Measurements from ENCODE around the gene ILF2. TPM values are rescaled to one million over a fixed set of nuclear protein-coding genes. Genes with fewer than 3 reads are reported as not detected.

The ILF2 gene
- total RNA-seq (2016; rRNA removed; fragmentation: Illumina TruSeq; extraction: Trizol), result 366 and 491 TPM in 2 replicates
- total RNA-seq (2016; cell fraction: cytosol; rRNA removed; fragmentation: Illumina TruSeq; extraction: Trizol; ENCODE audit: low read depth), result 146 and 174 TPM in 2 replicates
- 359 and 502 TPM in 2 replicates for total RNA-seq (2016; cell fraction: insoluble cytoplasmic fraction; rRNA removed; fragmentation: Illumina TruSeq; extraction: Trizol)
- total RNA-seq (2016; cell fraction: membrane; rRNA removed; fragmentation: Illumina TruSeq; extraction: Trizol), result 204 and 223 TPM in 2 replicates
- total RNA-seq (2016; cell fraction: nucleus; rRNA removed; fragmentation: Illumina TruSeq; extraction: Trizol), result 153 and 156 TPM in 2 replicates
- 206 and 292 TPM in 2 replicates for polyA plus RNA-seq (2011; rRNA removed)
- 210 and 226 TPM in 2 replicates for polyA plus RNA-seq (2011; cell fraction: cytosol; rRNA removed)
- 112 and 130 TPM in 2 replicates for polyA plus RNA-seq (2011; cell fraction: nucleus; rRNA removed)
- polyA plus RNA-seq (2012), result 167 and 197 TPM in 2 replicates
- 110 and 126 TPM in 2 replicates for polyA plus RNA-seq (2016; cell fraction: cytosol; fragmentation: Illumina TruSeq; extraction: Trizol; ENCODE audit: low read depth)
- 421 and 450 TPM in 2 replicates for polyA plus RNA-seq (2016; cell fraction: insoluble cytoplasmic fraction; fragmentation: Illumina TruSeq; extraction: Trizol; ENCODE audit: low read depth)
- polyA plus RNA-seq (2016; cell fraction: membrane; fragmentation: Illumina TruSeq; extraction: Trizol; ENCODE audit: low read depth), result 135 and 147 TPM in 2 replicates
- 209 and 219 TPM in 2 replicates for polyA plus RNA-seq (2016; cell fraction: nucleus; fragmentation: Illumina TruSeq; extraction: Trizol; ENCODE audit: insufficient read depth, low read depth)
- 261 and 433 TPM in 2 replicates for polyA minus RNA-seq (2011; rRNA and poly(A)+ RNA removed; ENCODE audit: low replicate concordance)
- 119 and 120 TPM in 2 replicates for polyA minus RNA-seq (2011; cell fraction: cytosol; rRNA and poly(A)+ RNA removed)
- polyA minus RNA-seq (2011; cell fraction: nucleus; rRNA and poly(A)+ RNA removed), result 73.5 and 81.7 TPM in 2 replicates
- percentile 94 among the genes with signal in this experiment for Bru-seq, nascent RNA
- percentile 99 among the genes with signal in this experiment for BruChase-seq, experiment 1, labeled RNA remaining after a 6-hour chase
- BruChase-seq, experiment 2, labeled RNA remaining after a 2-hour chase, result percentile 97 among the genes with signal in this experiment
- long read RNA-seq, experiment 1, transcript ILF2-201 (14 exons, 1,659 nt), result major isoform, 380 of 459 reads
- long read RNA-seq, experiment 1, partial matches to known transcripts, result 51 of 459 reads
- long read RNA-seq, experiment 1, other reads (novel, unspliced or antisense), result 28 of 459 reads
- long read RNA-seq, experiment 2, transcript ILF2-201 (14 exons, 1,659 nt), result major isoform, 192 of 394 reads
- long read RNA-seq, experiment 2, partial matches to known transcripts, result 146 of 394 reads
- long read RNA-seq, experiment 2, other reads (novel, unspliced or antisense), result 56 of 394 reads

GRCh38 chr1:153670859-153671627 lies at the start of gene ILF2:
ILF2 (minus strand) TSS chr1:153670993; CDS start chr1:153670922, 71 bp downstream.
- BruUV-seq (replicated peaks), result no TSS peak
- intact Hi-C loops (cut with micrococcal nuclease; ENCODE audit: unreplicated experiment), result loop anchor here (5.0 kb wide), 2 partner anchors 39 to 56 kb away; partner anchors contain the start of genes CHTOP and INTS3
- no peak for TF ChIP-seq ZNF451 (CRISPR knock-in tag; IDR thresholded peaks at IDR 0.05)
- TF ChIP-seq BCLAF1 (IDR thresholded peaks at IDR 0.05), result no peak
- TF ChIP-seq ZNF768 (CRISPR knock-in tag; IDR thresholded peaks at IDR 0.05), result no peak
- peak; percentile 17; the same call in 1 of the 2 replicates for TF ChIP-seq RFX3 (CRISPR knock-in tag; IDR thresholded peaks at IDR 0.05)
- TF ChIP-seq FIP1L1 (IDR thresholded peaks at IDR 0.05; ENCODE audit: borderline replicate concordance, insufficient read depth, low read depth, low read length), result no peak
- TF ChIP-seq ZNF737 (CRISPR knock-in tag; IDR thresholded peaks at IDR 0.05; ENCODE audit: borderline replicate concordance), result no peak; the same call in 1 of the 2 replicates
- TF ChIP-seq ZBTB39 (CRISPR knock-in tag; IDR thresholded peaks at IDR 0.05), result 0 out of 2 replicates have a peak, but pooled peaks have one; percentile 42
- TF ChIP-seq ZFY (CRISPR knock-in tag; IDR thresholded peaks at IDR 0.05), result peak; percentile 87
- TF ChIP-seq ZNF234 (CRISPR knock-in tag; conservative IDR thresholded peaks at IDR 0.05), result no peak

More at GRCh38 chr1:153670859-153671627, at the start of gene ILF2:
- Histone ChIP-seq H4K20me1 (ENCODE audit: insufficient read depth, low read length) (no peaks in the 10 kb centered on the region), H3K4me3 (replicated peaks in 1 of 3; ENCODE audit: insufficient read depth in 1 of 3, low read depth in 2 of 3, low read length in 3 of 3) (peak within 1 kb of the TSS; percentile 65 to 92 (median 83)), H2AFZ (ENCODE audit: low read length) (peak within 1 kb of the TSS; percentile 91), H3K79me2 (ENCODE audit: insufficient read depth, low read length) (peaks cover 33% of the 10 kb centered on the region), H3K27ac (ENCODE audit: extremely low read length, insufficient read depth, low read length) (peak within 1 kb of the TSS; percentile 90), H3K4me2 (ENCODE audit: low read depth, low read length) (peak within 1 kb of the TSS; percentile 81), H3K36me3 (replicated peaks in 1 of 2; ENCODE audit: control insufficient read depth in 1 of 2, insufficient read depth in 2 of 2, low read length in 2 of 2) (peaks cover 16 to 31% of the 10 kb centered on the region in 2 experiments), H3K9ac (ENCODE audit: insufficient read depth, low read depth, low read length) (peak within 1 kb of the TSS; percentile 96), H3K4me1 (ENCODE audit: insufficient read depth, low read length) (peaks cover 29% of the 10 kb centered on the region), H3K27me3 (ENCODE audit: control insufficient read depth in 1 of 2, insufficient read depth in 2 of 2, low read length in 2 of 2) (no peaks in the 10 kb centered on the region; a peak in 1 of 5 replicates), H3K9me3 (ENCODE audit: low read length) (no peaks in the 10 kb centered on the region)
- WGBS (ENCODE audit: low lambda C conversion rate), result under 1% methylated on average over 35 of the region's 35 CpGs
- FAIRE-seq (peak; percentile 79), ATAC-seq (peak; percentile 96), DNase-seq (ENCODE audit: low spot score) (peak; percentile 99)
- POLR2A ChIA-PET, result interaction anchor here (0.7 to 2.1 kb wide), 12 partner anchors 9 to 319 kb away, joined by 3 to 9 read pairs (median 4); partner anchors contain the start of genes CHTOP, INTS3, RPS27 and S100A1
- CTCF ChIA-PET (ENCODE audit: low intra/inter-chr PET ratio, low total read pairs), result interaction anchor here (1.2 kb wide), 1 partner anchor 78 kb away, joined by 5 read pairs; no protein-coding TSS in a partner anchor
- in situ Hi-C loops (cut with HindIII; ENCODE audit: extremely low pct_ligation_motif_present, low pct_unique_long_range_greater_than_20kb), result no loop called here
